HepG2 (cell line): ENCODE data around the gene DDI2. TPM values are rescaled to one million over a fixed set of nuclear protein-coding genes. Genes with fewer than 3 reads are reported as not detected.
A peak's percentile ranks its signal among the peaks of the same experiment; 100 is the strongest.

Source experiments
- ATAC-seq: fragments of 200-7000 bp; cut with Tn5 transposase; 3 replicates; pipeline ENCODE4 v1.9.1; 2020; ENCODE audit warnings: mild to moderate bottlenecking, moderate library complexity
- BruUV-seq: library from RNA; stranded (reverse); fragments of 400-500 nt; replicated peaks from 2 replicates; lab custom pipeline; 2021; lab: Mats Ljungman, UMichigan
- CTCF ChIA-PET: fragments of 300-600 bp; formaldehyde crosslinking; extraction: SDS; loops from one replicate; lab custom pipeline; 2021; ENCODE audit warnings: low total read pairs, inconsistent platforms, low intra/inter-chr PET ratio; lab: Yijun Ruan, JAX
- POLR2A ChIA-PET: fragments of 350-600 bp; sonication (Branson Sonifier 250); formaldehyde crosslinking; loops from one replicate; lab custom pipeline; 2020; ENCODE audit warnings: antibody characterized with exemption, inconsistent platforms; lab: Yijun Ruan, JAX
- DNase-seq: peaks from one replicate; pipeline ENCODE4 v3.0.0-alpha.2; 2015; ENCODE audit warnings: low spot score
- FAIRE-seq: peaks from 3 replicates; lab custom pipeline; 2011; peaks lifted over from hg19 to GRCh38; lab: Jason Lieb, UNC
- H2AFZ ChIP-seq: one replicate; pipeline ENCODE4 v1.6.1; 2011; ENCODE audit warnings: low read length, inconsistent platforms
- H3K27ac ChIP-seq: fragments of 300-600 bp; 3 replicates; pipeline ENCODE4 v1.8.0; 2011; ENCODE audit warnings: mixed run types, mild to moderate bottlenecking, mixed read lengths, low read length, inconsistent platforms; ENCODE audit not compliant: insufficient read depth; ENCODE audit errors: extremely low read length
- H3K27me3 ChIP-seq, 2 experiments: fragments of 200-600 bp in 1 of 2; 2 replicates in 1 of 2; 3 replicates in 1 of 2; pipeline versions ENCODE4 v1.6.0 to v1.8.0; 2011; ENCODE audit warnings: low read length in 2 of 2, mild to moderate bottlenecking in 2 of 2, moderate library complexity in 2 of 2, inconsistent platforms in 1 of 2; ENCODE audit not compliant: insufficient read depth in 2 of 2, control insufficient read depth in 1 of 2
- H3K36me3 ChIP-seq, 2 experiments: fragments of 200-600 bp in 1 of 2; replicated peaks in 1 of 2; 2 replicates in 1 of 2; 3 replicates in 1 of 2; pipeline versions ENCODE4 v1.5.1 to v1.8.0; 2011; ENCODE audit warnings: low read length in 2 of 2, inconsistent platforms in 1 of 2; ENCODE audit not compliant: insufficient read depth in 2 of 2, control insufficient read depth in 1 of 2
- H3K4me1 ChIP-seq: 2 replicates; pipeline ENCODE4 v1.5.1; 2012; ENCODE audit warnings: low read length, inconsistent platforms; ENCODE audit not compliant: insufficient read depth
- H3K4me2 ChIP-seq: 2 replicates; pipeline ENCODE4 v1.6.0; 2011; ENCODE audit warnings: low read depth, low read length, inconsistent platforms
- H3K4me3 ChIP-seq, 3 experiments: fragments of 200-600 bp in 1 of 3; sonication (generic), shearing (Covaris generic) in 1 of 3; replicated peaks in 1 of 3; 2 replicates each; pipeline ENCODE4 v1.5.1; 2011 to 2016; ENCODE audit warnings: low read length in 3 of 3, inconsistent platforms in 2 of 3, low read depth in 2 of 3, mild to moderate bottlenecking in 2 of 3, control low read depth in 1 of 3, mixed read lengths in 1 of 3; ENCODE audit not compliant: insufficient read depth in 1 of 3
- H3K79me2 ChIP-seq: one replicate; pipeline ENCODE4 v1.6.1; 2011; ENCODE audit warnings: low read length, inconsistent platforms; ENCODE audit not compliant: insufficient read depth
- H3K9ac ChIP-seq: 2 replicates; pipeline ENCODE4 v1.6.0; 2011; ENCODE audit warnings: mild to moderate bottlenecking, low read depth, low read length, inconsistent platforms; ENCODE audit not compliant: insufficient read depth
- H3K9me3 ChIP-seq: 2 replicates; pipeline ENCODE4 v1.5.1; 2012; ENCODE audit warnings: mild to moderate bottlenecking, low read length
- H4K20me1 ChIP-seq: 2 replicates; pipeline ENCODE4 v1.6.0; 2011; ENCODE audit warnings: inconsistent platforms, mild to moderate bottlenecking, low read length, moderate library complexity; ENCODE audit not compliant: insufficient read depth
- CCDC6 ChIP-seq: sonication (generic); formaldehyde crosslinking; IDR thresholded peaks from 2 replicates; pipeline ENCODE4 v1.8.1; 2022; ENCODE audit warnings: mild to moderate bottlenecking, missing genetic modification reagents, moderate library complexity
- HOXD1 ChIP-seq: sonication (generic); formaldehyde crosslinking; IDR thresholded peaks from 2 replicates; pipeline ENCODE4 v1.5.0; 2020; ENCODE audit warnings: missing genetic modification reagents
- JUN ChIP-seq: sonication (generic); formaldehyde crosslinking; IDR thresholded peaks from 2 replicates; pipeline ENCODE4 v1.4.0; 2020; ENCODE audit warnings: mild to moderate bottlenecking, missing genetic modification reagents
- SKIL ChIP-seq: sonication (generic); formaldehyde crosslinking; IDR thresholded peaks from 2 replicates; pipeline ENCODE4 v1.8.0; 2022; ENCODE audit warnings: missing genetic modification reagents, mild to moderate bottlenecking, moderate library complexity, borderline replicate concordance
- STAG1 ChIP-seq: sonication (generic); formaldehyde crosslinking; IDR thresholded peaks from 2 replicates; pipeline ENCODE4 v1.4.0; 2020; ENCODE audit warnings: missing genetic modification reagents
- YEATS4 ChIP-seq: sonication (generic); formaldehyde crosslinking; IDR thresholded peaks from 2 replicates; pipeline ENCODE4 v1.4.0; 2020; ENCODE audit warnings: missing genetic modification reagents, borderline replicate concordance
- ZNF331 ChIP-seq: sonication (generic); formaldehyde crosslinking; IDR thresholded peaks from 2 replicates; pipeline ENCODE4 v1.4.0; 2020; ENCODE audit warnings: missing genetic modification reagents
- ZNF563 ChIP-seq: sonication (generic); formaldehyde crosslinking; IDR thresholded peaks from 2 replicates; pipeline ENCODE4 v1.8.0; 2022; ENCODE audit warnings: mild to moderate bottlenecking, moderate library complexity, missing genetic modification reagents
- ZNF567 ChIP-seq: sonication (generic); formaldehyde crosslinking; IDR thresholded peaks from 2 replicates; pipeline ENCODE4 v1.8.1; 2023; ENCODE audit warnings: mild to moderate bottlenecking, missing genetic modification reagents, borderline replicate concordance
- WGBS: methylation state at CpG from one replicate; pipeline ENCODE4 v1.1.6; 2017; ENCODE audit warnings: low lambda C conversion rate; 5-methylcytosine and 5-hydroxymethylcytosine counted together
- in situ Hi-C: cut with HindIII; loops from 2 replicates; pipeline ENCODE4 v1.10.0; 2017; ENCODE audit warnings: low pct_unique_long_range_greater_than_20kb; ENCODE audit not compliant: extremely low pct_ligation_motif_present
- intact Hi-C: fragments of 100-400 bp; cut with micrococcal nuclease; formaldehyde crosslinking; loops from one replicate; pipeline ENCODE4 v1.10.0; 2022; ENCODE audit not compliant: unreplicated experiment
- polyA plus RNA-seq, 8 experiments: library from polyadenylated mRNA; depleted of rRNA in 3 of 8; stranded (reverse) in 7 of 8; unstranded in 1 of 8; fragments of >200 nt; fragmentation: Illumina TruSeq in 4 of 8; extraction: Trizol in 4 of 8; gene quantifications; 2 replicates each; pipeline versions ENCODE4 v1.2.1 to v1.2.3, GENCODE V29; 2011 to 2016; ENCODE audit warnings: low read depth in 4 of 8, missing spikeins in 1 of 8, mixed read lengths in 1 of 8; ENCODE audit not compliant: insufficient read depth in 1 of 8
- total RNA-seq, 5 experiments: library from RNA; depleted of rRNA; stranded (reverse); fragments of >200 nt; fragmentation: Illumina TruSeq; extraction: Trizol; gene quantifications; 2 replicates each; pipeline ENCODE4 v1.2.3, GENCODE V29; 2016; ENCODE audit warnings: low read depth in 1 of 5
- TF ChIP-seq, protein P1 (sequence below): sonication (generic); formaldehyde crosslinking; IDR thresholded peaks from 2 replicates; pipeline ENCODE4 v1.5.0; 2020; ENCODE audit warnings: missing genetic modification reagents
- TF ChIP-seq, protein P2 (sequence below): sonication (generic); formaldehyde crosslinking; IDR thresholded peaks from 2 replicates; pipeline ENCODE4 v1.5.0; 2020; ENCODE audit warnings: missing genetic modification reagents
- TF ChIP-seq, protein P3 (sequence below): sonication (generic); formaldehyde crosslinking; IDR thresholded peaks from 2 replicates; pipeline ENCODE4 v1.9.0; 2022; ENCODE audit warnings: low read depth, missing genetic modification reagents

DDI2 gene
- total and polyA plus RNA-seq, 2 of the 13 experiments (the other 11 are each of a cell fraction or from before 2014, with no cell fraction given), result 8.5 to 25.7 TPM

GRCh38 chr1:15654091-15654690, 36.9 kb downstream of the DDI2 start:
- H3K9me3 ChIP-seq, result no peaks in the 10 kb centered on the region
- peaks cover 9% of the 10 kb centered on the region; the same call in 1 of the 2 replicates for H4K20me1 ChIP-seq
- CTCF ChIA-PET, result no interaction called here
- no peak overlapping the region for H3K4me3 ChIP-seq
- H3K36me3 ChIP-seq, result peaks cover 17 to 73% of the 10 kb centered on the region in 2 experiments
- no peak for FAIRE-seq
- no peak for DNase-seq
- WGBS, result 95% methylated on average over 6 of the region's 6 CpGs
- H2AFZ ChIP-seq, result no peak overlapping the region
- no peak overlapping the region for H3K9ac ChIP-seq
- no peak overlapping the region for H3K27ac ChIP-seq
- intact Hi-C loops (no loop called here), in situ Hi-C loops (no loop called here)
- H3K4me1 ChIP-seq, result no peaks in the 10 kb centered on the region
- no peak for TF ChIP-seq CCDC6 (CRISPR knock-in tag)
- no peak for TF ChIP-seq YEATS4 (CRISPR knock-in tag)
- TF ChIP-seq STAG1 (CRISPR knock-in tag), result no peak
- no peak for TF ChIP-seq ZNF331 (CRISPR knock-in tag)
- TF ChIP-seq ZNF567 (CRISPR knock-in tag), result no peak
- TF ChIP-seq JUN (CRISPR knock-in tag), result no peak
- TF ChIP-seq SKIL, result no peak
- TF ChIP-seq, protein P1, sequence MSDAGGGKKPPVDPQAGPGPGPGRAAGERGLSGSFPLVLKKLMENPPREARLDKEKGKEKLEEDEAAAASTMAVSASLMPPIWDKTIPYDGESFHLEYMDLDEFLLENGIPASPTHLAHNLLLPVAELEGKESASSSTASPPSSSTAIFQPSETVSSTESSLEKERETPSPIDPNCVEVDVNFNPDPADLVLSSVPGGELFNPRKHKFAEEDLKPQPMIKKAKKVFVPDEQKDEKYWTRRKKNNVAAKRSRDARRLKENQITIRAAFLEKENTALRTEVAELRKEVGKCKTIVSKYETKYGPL (CRISPR knock-in tag), result no peak
- no peak for TF ChIP-seq HOXD1
- TF ChIP-seq, protein P2, sequence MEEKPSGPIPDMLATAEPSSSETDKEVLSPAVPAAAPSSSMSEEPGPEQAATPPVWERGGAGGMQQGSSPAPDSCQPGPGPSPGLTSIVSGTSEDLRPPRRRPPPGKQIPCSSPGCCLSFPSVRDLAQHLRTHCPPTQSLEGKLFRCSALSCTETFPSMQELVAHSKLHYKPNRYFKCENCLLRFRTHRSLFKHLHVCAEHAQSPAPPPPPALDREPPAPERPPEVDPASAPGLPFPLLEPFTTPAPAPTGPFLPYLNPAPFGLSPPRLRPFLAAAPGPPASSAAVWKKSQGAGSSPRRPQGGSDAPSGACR (CRISPR knock-in tag), result no peak
- TF ChIP-seq, protein P3, sequence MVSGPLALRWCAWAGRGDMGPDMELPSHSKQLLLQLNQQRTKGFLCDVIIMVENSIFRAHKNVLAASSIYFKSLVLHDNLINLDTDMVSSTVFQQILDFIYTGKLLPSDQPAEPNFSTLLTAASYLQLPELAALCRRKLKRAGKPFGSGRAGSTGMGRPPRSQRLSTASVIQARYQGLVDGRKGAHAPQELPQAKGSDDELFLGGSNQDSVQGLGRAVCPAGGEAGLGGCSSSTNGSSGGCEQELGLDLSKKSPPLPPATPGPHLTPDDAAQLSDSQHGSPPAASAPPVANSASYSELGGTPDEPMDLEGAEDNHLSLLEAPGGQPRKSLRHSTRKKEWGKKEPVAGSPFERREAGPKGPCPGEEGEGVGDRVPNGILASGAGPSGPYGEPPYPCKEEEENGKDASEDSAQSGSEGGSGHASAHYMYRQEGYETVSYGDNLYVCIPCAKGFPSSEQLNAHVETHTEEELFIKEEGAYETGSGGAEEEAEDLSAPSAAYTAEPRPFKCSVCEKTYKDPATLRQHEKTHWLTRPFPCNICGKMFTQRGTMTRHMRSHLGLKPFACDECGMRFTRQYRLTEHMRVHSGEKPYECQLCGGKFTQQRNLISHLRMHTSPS, result no peak
- no peak for TF ChIP-seq ZNF563 (CRISPR knock-in tag)
- TF ChIP-seq, all 625 proteins: peak for 0
- no peaks in the 10 kb centered on the region for H3K79me2 ChIP-seq
- POLR2A ChIA-PET, result interaction anchor here (1.2 kb wide), 1 partner anchor 35 kb away, joined by 4 read pairs; no protein-coding TSS in a partner anchor
- no peak overlapping the region for H3K4me2 ChIP-seq
- BruUV-seq, result TSS peak; percentile 18
- ATAC-seq, result no peak
- no peaks in the 10 kb centered on the region for H3K27me3 ChIP-seq
